ENCODE data around the gene MYOCOS. TPM values are rescaled to one million over a fixed set of nuclear protein-coding genes. Genes with fewer than 3 reads are reported as not detected.
A peak's percentile ranks its signal among the peaks of the same experiment; 100 is the strongest.

The MYOCOS gene
- total RNA-seq, 1 donor from 2014 or later, result not detected

GRCh38 chr1:171670739-171671138 lies 48.7 kb downstream of the MYOCOS start:
- Histone ChIP-seq H3K9me3 (replicated peaks) (no peaks in the 10 kb centered on the region), H3K4me3 (no peak overlapping the region), H3K27me3 (ENCODE audit: low read depth) (no peaks in the 10 kb centered on the region), H3K4me1 (peaks cover 27% of the 10 kb centered on the region), H3K36me3 (no peaks in the 10 kb centered on the region), H3K27ac (replicated peaks) (no peak overlapping the region)
- intact Hi-C loops (cut with micrococcal nuclease), result no loop called here
- no peak for TF ChIP-seq CTCF (IDR thresholded peaks at IDR 0.05; ENCODE audit: borderline replicate concordance)
- DNase-seq, result no peak

DNA sequence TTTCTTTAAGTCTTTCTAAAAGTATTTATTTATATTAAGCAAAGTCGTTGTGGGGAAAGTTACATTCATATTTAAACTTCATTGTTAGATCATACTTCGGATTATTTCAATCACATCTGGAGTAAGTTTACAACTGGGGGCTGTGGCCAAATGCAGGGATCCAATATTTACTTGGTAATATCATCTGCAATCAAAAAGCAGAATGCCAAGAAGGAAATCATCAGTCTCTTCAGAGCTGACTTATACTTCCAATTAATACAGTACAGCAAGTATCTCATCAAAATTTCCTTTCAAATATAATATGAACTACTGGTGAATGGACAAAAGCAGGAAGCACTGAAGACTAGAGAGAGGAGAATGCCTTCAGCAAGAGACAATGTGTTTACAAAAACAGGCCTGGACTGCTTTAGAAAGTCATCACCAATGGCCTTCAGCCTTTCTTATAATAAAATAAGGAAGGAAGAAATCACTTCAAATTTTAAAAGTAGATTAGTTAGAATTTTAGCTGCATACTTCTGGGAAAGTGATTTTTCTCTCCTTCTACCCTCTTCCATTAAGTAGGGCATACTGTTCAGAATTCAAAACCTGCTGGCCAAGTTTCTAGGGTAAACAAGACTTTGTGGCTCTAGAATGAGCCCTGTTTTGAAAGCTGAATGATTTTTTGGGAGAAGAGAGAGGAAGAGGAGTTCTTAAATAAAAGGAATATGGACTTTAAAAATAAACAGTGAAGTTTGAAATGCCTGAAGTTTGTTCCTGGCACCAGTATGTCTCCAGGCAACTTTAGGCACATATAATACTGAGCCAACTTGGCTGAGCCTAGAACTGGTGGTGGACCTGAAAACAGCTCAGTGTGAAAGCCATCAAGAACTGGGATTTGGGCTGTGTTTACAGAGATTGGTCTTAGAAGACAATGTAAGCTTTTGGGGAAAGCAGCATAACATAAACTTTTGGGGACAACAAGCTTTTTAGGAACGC lies 52.7 kb downstream of the MYOCOS start:
- TF ChIP-seq CTCF (IDR thresholded peaks at IDR 0.05; ENCODE audit: borderline replicate concordance), result no peak
- Histone ChIP-seq H3K4me3 (no peak overlapping the region), H3K27me3 (ENCODE audit: low read depth) (no peaks in the 10 kb centered on the region), H3K4me1 (peaks cover 21% of the 10 kb centered on the region), H3K36me3 (no peaks in the 10 kb centered on the region), H3K27ac (replicated peaks) (peak overlapping the region; percentile 65), H3K9me3 (replicated peaks) (no peaks in the 10 kb centered on the region)
- intact Hi-C loops (cut with micrococcal nuclease), result no loop called here
- no peak for DNase-seq

Other genes starting within 250 kb of the MYOCOS start
- 45.8 TPM for gene PRRC2C, start 136.7 kb upstream of the MYOCOS start, total RNA-seq
- 1.0 TPM for gene MYOC, start 30.4 kb downstream of the MYOCOS start, total RNA-seq
- gene VAMP4, start 119.8 kb downstream of the MYOCOS start, total RNA-seq, result 8.1 TPM
- gene METTL13, start 159.4 kb downstream of the MYOCOS start, total RNA-seq, result 15.8 TPM
- 1.2 TPM for gene DNM3, start 219.3 kb downstream of the MYOCOS start, total RNA-seq

Measured in left ventricle myocardium inferior (tissue), 1 donor.